Right atrium auricular region (tissue), 2 donors: ENCODE data around the gene FCGR3B. TPM values are rescaled to one million over a fixed set of nuclear protein-coding genes. Genes with fewer than 3 reads are reported as not detected.
"Not testable (repeated sequence)": the region's sequence is repeated elsewhere in the genome, so short reads cannot be mapped to it uniquely, and the experiment has no call there.

ENCODE experiments used
- DNase-seq: peaks from one replicate; pipeline ENCODE4 v3.0.0-alpha.2; 2019; ENCODE audit warnings: low spot score
- H3K27ac ChIP-seq, 2 donors: fragments of 200-600 bp; sonication (generic); 1 replicate in 1 of 2; 2 replicates in 1 of 2; pipeline ENCODE4 v1.5.1; 2016 to 2019
- H3K27me3 ChIP-seq, 2 donors: fragments of 200-600 bp; sonication (generic); one replicate each; pipeline versions ENCODE4 v1.5.1 to v1.6.0; 2017 to 2019
- H3K36me3 ChIP-seq: fragments of 200-600 bp; sonication (generic); one replicate; pipeline ENCODE4 v1.5.1; 2016
- H3K4me1 ChIP-seq, 2 donors: fragments of 200-600 bp; sonication (generic); one replicate each; pipeline versions ENCODE4 v1.5.1 to v1.6.0; 2017 to 2019
- H3K4me3 ChIP-seq, 2 donors: fragments of 200-600 bp; sonication (generic); 1 replicate in 1 of 2; 2 replicates in 1 of 2; pipeline ENCODE4 v1.5.1; 2017 to 2019; ENCODE audit warnings: mild to moderate bottlenecking in 1 of 2, moderate library complexity in 1 of 2
- H3K9me3 ChIP-seq, 2 donors: fragments of 200-600 bp; sonication (generic); one replicate each; pipeline ENCODE4 v1.5.1; 2019
- total RNA-seq, 2 donors: library from RNA; depleted of rRNA; stranded (reverse); fragments of >200 nt; gene quantifications; one replicate each; pipeline ENCODE4 v1.1.0, GENCODE V29; 2016

FCGR3B gene
- total RNA-seq, 2 donors from 2014 or later, result 2.6 to 4.3 TPM

GRCh38 chr1:161611866-161612321 lies 19.1 kb downstream of the FCGR3B start:
- H3K27me3 ChIP-seq, DNase-seq, H3K4me1 ChIP-seq, H3K36me3 ChIP-seq, H3K9me3 ChIP-seq: not testable (repeated sequence)
- peak overlapping the region; percentile 47 to 51 for H3K4me3 ChIP-seq
- H3K27ac ChIP-seq, result peak overlapping the region; percentile 74 to 80

- not testable (repeated sequence) for H3K27ac ChIP-seq, H3K9me3 ChIP-seq, DNase-seq, H3K36me3 ChIP-seq, H3K4me3 ChIP-seq, H3K27me3 ChIP-seq, H3K4me1 ChIP-seq
These were observed 20.8 kb downstream of the FCGR3B start for GRCh38 chr1:161610198-161610597.

GRCh38 chr1:161606541-161607336 lies 24.2 kb downstream of the FCGR3B start:
- DNase-seq, H3K27ac ChIP-seq, H3K9me3 ChIP-seq, H3K27me3 ChIP-seq, H3K4me3 ChIP-seq, H3K4me1 ChIP-seq, H3K36me3 ChIP-seq: not testable (repeated sequence)

GRCh38 chr1:161605762-161606540 lies 25.0 kb downstream of the FCGR3B start:
- H3K36me3 ChIP-seq, H3K4me1 ChIP-seq, H3K9me3 ChIP-seq, DNase-seq, H3K27ac ChIP-seq, H3K27me3 ChIP-seq: not testable (repeated sequence)
- peak overlapping the region in 1 of 2 donors; percentile 28 for H3K4me3 ChIP-seq

GRCh38 chr1:161605024-161605423 lies 26.0 kb downstream of the FCGR3B start:
- not testable (repeated sequence) for H3K9me3 ChIP-seq, H3K27me3 ChIP-seq, DNase-seq, H3K4me3 ChIP-seq, H3K36me3 ChIP-seq, H3K27ac ChIP-seq, H3K4me1 ChIP-seq

GRCh38 chr1:161597077-161597476 lies 33.9 kb downstream of the FCGR3B start:
- DNase-seq, H3K9me3 ChIP-seq, H3K27ac ChIP-seq, H3K36me3 ChIP-seq, H3K27me3 ChIP-seq, H3K4me3 ChIP-seq, H3K4me1 ChIP-seq: not testable (repeated sequence)

- not testable (repeated sequence) for H3K36me3 ChIP-seq, H3K4me1 ChIP-seq, DNase-seq, H3K27ac ChIP-seq, H3K4me3 ChIP-seq, H3K27me3 ChIP-seq, H3K9me3 ChIP-seq
These were observed 35.4 kb downstream of the FCGR3B start for GRCh38 chr1:161595583-161595982.

GRCh38 chr1:161595173-161595572 lies 35.8 kb downstream of the FCGR3B start:
- not testable (repeated sequence) for H3K4me1 ChIP-seq, H3K27me3 ChIP-seq, H3K9me3 ChIP-seq, H3K36me3 ChIP-seq, H3K4me3 ChIP-seq, H3K27ac ChIP-seq, DNase-seq

- not testable (repeated sequence) for H3K4me3 ChIP-seq, H3K9me3 ChIP-seq, DNase-seq, H3K27me3 ChIP-seq, H3K27ac ChIP-seq, H3K4me1 ChIP-seq, H3K36me3 ChIP-seq
These were observed 36.5 kb downstream of the FCGR3B start for GRCh38 chr1:161594269-161594984.

- H3K36me3 ChIP-seq, H3K9me3 ChIP-seq, H3K27ac ChIP-seq, H3K27me3 ChIP-seq, H3K4me1 ChIP-seq, H3K4me3 ChIP-seq, DNase-seq: not testable (repeated sequence)
These were observed 37.8 kb downstream of the FCGR3B start for GRCh38 chr1:161593092-161593755.

GRCh38 chr1:161592586-161592985 lies 38.4 kb downstream of the FCGR3B start:
- not testable (repeated sequence) for H3K9me3 ChIP-seq, H3K27me3 ChIP-seq, DNase-seq

GRCh38 chr1:161589920-161590319 lies 41.1 kb downstream of the FCGR3B start:
- H3K36me3 ChIP-seq, result not testable (repeated sequence)

More at GRCh38 chr1:161592586-161592985, 38.4 kb downstream of the FCGR3B start:
- not testable (repeated sequence) for H3K4me1 ChIP-seq, H3K36me3 ChIP-seq, H3K27ac ChIP-seq, H3K4me3 ChIP-seq

GRCh38 chr1:161589365-161589764 lies 41.6 kb downstream of the FCGR3B start:
- H3K9me3 ChIP-seq, H3K4me1 ChIP-seq, H3K27ac ChIP-seq, H3K36me3 ChIP-seq, H3K27me3 ChIP-seq, H3K4me3 ChIP-seq, DNase-seq: not testable (repeated sequence)

More at GRCh38 chr1:161589920-161590319, 41.1 kb downstream of the FCGR3B start:
- H3K4me3 ChIP-seq, H3K9me3 ChIP-seq, H3K27me3 ChIP-seq, H3K27ac ChIP-seq, DNase-seq, H3K4me1 ChIP-seq: not testable (repeated sequence)

GRCh38 chr1:161588596-161588995 lies 42.4 kb downstream of the FCGR3B start:
- not testable (repeated sequence) for H3K4me3 ChIP-seq

More at GRCh38 chr1:161588596-161588995, 42.4 kb downstream of the FCGR3B start:
- not testable (repeated sequence) for H3K27ac ChIP-seq, H3K9me3 ChIP-seq, H3K36me3 ChIP-seq, H3K4me1 ChIP-seq, H3K27me3 ChIP-seq, DNase-seq
